IMR-90 (cell line): ENCODE results near the gene NCOA7. TPM values are rescaled to one million over a fixed set of nuclear protein-coding genes. Genes with fewer than 3 reads are reported as not detected.

ENCODE experiments used
- ATAC-seq: fragments of 200-7000 bp; cut with Tn5 transposase; 2 replicates; pipeline ENCODE4 v1.9.1; 2020; ENCODE audit warnings: low read depth, mild to moderate bottlenecking, moderate library complexity
- BruUV-seq: library from RNA; stranded (reverse); fragments of 400-500 nt; replicated peaks from 2 replicates; lab custom pipeline; 2021; lab: Mats Ljungman, UMichigan
- CTCF ChIA-PET: fragments of 300-600 bp; formaldehyde crosslinking; extraction: SDS; loops from one replicate; lab custom pipeline; 2021; ENCODE audit warnings: antibody characterized with exemption; lab: Yijun Ruan, JAX
- POLR2A ChIA-PET: fragments of 300-600 bp; sonication (Branson Sonifier 250); formaldehyde crosslinking; loops from one replicate; lab custom pipeline; 2022; ENCODE audit warnings: antibody characterized with exemption; ENCODE audit not compliant: unreplicated experiment; lab: Charles Lee
- DNase-seq: peaks from one replicate; pipeline ENCODE4 v3.0.0; 2013
- H2AFZ ChIP-seq: replicated peaks from 2 replicates; pipeline ENCODE3; 2013; ENCODE audit warnings: low read length, mild to moderate bottlenecking; ENCODE audit not compliant: poor library complexity
- H2AK5ac ChIP-seq: 2 replicates; pipeline ENCODE4 v1.6.1; 2013; ENCODE audit warnings: low read depth, low read length, inconsistent platforms
- H2AK9ac ChIP-seq: replicated peaks from 2 replicates; pipeline ENCODE3; 2013; ENCODE audit warnings: mild to moderate bottlenecking, low read depth, low read length, moderate library complexity; ENCODE audit not compliant: poor library complexity
- H2BK120ac ChIP-seq: 2 replicates; pipeline ENCODE4 v1.6.1; 2013; ENCODE audit warnings: low read depth, low read length, inconsistent platforms
- H2BK15ac ChIP-seq: 3 replicates; pipeline ENCODE4 v1.6.1; 2013; ENCODE audit warnings: low read depth, low read length, inconsistent platforms
- H2BK20ac ChIP-seq: 2 replicates; pipeline ENCODE4 v1.6.1; 2013; ENCODE audit warnings: low read depth, mild to moderate bottlenecking, inconsistent platforms, low read length, moderate library complexity
- H2BK5ac ChIP-seq: 2 replicates; pipeline ENCODE4 v1.6.1; 2013; ENCODE audit warnings: mild to moderate bottlenecking, low read depth, low read length, inconsistent platforms; ENCODE audit not compliant: poor library complexity, severe bottlenecking
- H3K14ac ChIP-seq: replicated peaks from 2 replicates; pipeline ENCODE4 v1.6.1; 2013; ENCODE audit warnings: low read depth, low read length, inconsistent platforms
- H3K18ac ChIP-seq: 2 replicates; pipeline ENCODE4 v1.6.1; 2013; ENCODE audit warnings: low read depth, low read length, control low read depth
- H3K23ac ChIP-seq: 2 replicates; pipeline ENCODE4 v1.6.1; 2013; ENCODE audit warnings: low read depth, low read length, inconsistent platforms
- H3K27ac ChIP-seq: 2 replicates; pipeline ENCODE4 v1.5.1; 2013; ENCODE audit warnings: mild to moderate bottlenecking, control low read depth, low read length; ENCODE audit not compliant: insufficient read depth
- H3K27me3 ChIP-seq: 2 replicates; pipeline ENCODE4 v1.6.1; 2013; ENCODE audit warnings: low read length; ENCODE audit not compliant: control insufficient read depth, insufficient read depth
- H3K36me3 ChIP-seq: 2 replicates; pipeline ENCODE4 v1.6.1; 2013; ENCODE audit warnings: low read length, mixed read lengths; ENCODE audit not compliant: control insufficient read depth, insufficient read depth
- H3K4ac ChIP-seq: 2 replicates; pipeline ENCODE4 v1.6.1; 2013; ENCODE audit warnings: low read depth, low read length, inconsistent platforms
- H3K4me1 ChIP-seq: 2 replicates; pipeline ENCODE4 v1.6.1; 2013; ENCODE audit warnings: low read length, mixed read lengths; ENCODE audit not compliant: control insufficient read depth, insufficient read depth
- H3K4me2 ChIP-seq: 2 replicates; pipeline ENCODE4 v1.6.1; 2013; ENCODE audit warnings: low read depth, mild to moderate bottlenecking, control low read depth, low read length, moderate library complexity
- H3K4me3 ChIP-seq: 2 replicates; pipeline ENCODE4 v1.5.1; 2013; ENCODE audit warnings: low read depth, mild to moderate bottlenecking, control low read depth, low read length, moderate library complexity; ENCODE audit not compliant: insufficient read depth
- H3K56ac ChIP-seq: 2 replicates; pipeline ENCODE4 v1.6.1; 2013; ENCODE audit warnings: low read length, inconsistent platforms; ENCODE audit not compliant: insufficient read depth; ENCODE audit errors: extremely low read depth
- H3K79me1 ChIP-seq, 2 experiments: 2 replicates each; pipeline ENCODE4 v1.6.1; 2013; ENCODE audit warnings: low read length in 2 of 2, inconsistent platforms in 1 of 2, low read depth in 1 of 2
- H3K9ac ChIP-seq: 2 replicates; pipeline ENCODE4 v1.6.1; 2013; ENCODE audit warnings: low read depth, low read length, control low read depth
- H3K9me1 ChIP-seq: 2 replicates; pipeline ENCODE4 v1.6.1; 2013; ENCODE audit warnings: low read length, inconsistent platforms; ENCODE audit not compliant: insufficient read depth
- H3K9me3 ChIP-seq: 2 replicates; pipeline ENCODE4 v1.6.1; 2013; ENCODE audit warnings: low read length; ENCODE audit not compliant: control insufficient read depth, insufficient read depth
- H4K20me1 ChIP-seq: 2 replicates; pipeline ENCODE4 v1.6.1; 2013; ENCODE audit warnings: low read length, inconsistent platforms; ENCODE audit not compliant: insufficient read depth
- H4K5ac ChIP-seq: 2 replicates; pipeline ENCODE4 v1.6.1; 2013; ENCODE audit warnings: mild to moderate bottlenecking, low read depth, low read length, control low read depth
- H4K8ac ChIP-seq, 2 experiments: 2 replicates each; pipeline ENCODE4 v1.6.1; 2013; ENCODE audit warnings: low read depth in 2 of 2, low read length in 2 of 2, control low read depth in 1 of 2, inconsistent platforms in 1 of 2
- H4K91ac ChIP-seq: 2 replicates; pipeline ENCODE4 v1.6.1; 2013; ENCODE audit warnings: low read depth, low read length, inconsistent platforms; ENCODE audit not compliant: insufficient read depth
- CEBPB ChIP-seq: IDR thresholded peaks from 2 replicates; pipeline ENCODE4 v1.6.1; 2012; ENCODE audit warnings: low read depth, low read length, improper control_type of control experiment
- FOS ChIP-seq: fragments of 150-350 bp; IDR thresholded peaks from 2 replicates; pipeline ENCODE4 v1.6.1; 2016; ENCODE audit warnings: low read depth, low read length
- WGBS, 2 experiments: methylation state at CpG; one replicate each; pipeline versions ENCODE4 v1.1.5 to v1.1.7; 2013; ENCODE audit warnings: missing lambda C conversion rate in 2 of 2; ENCODE audit not compliant: insufficient read length in 1 of 2; ENCODE audit errors: extremely low coverage in 2 of 2; 5-methylcytosine and 5-hydroxymethylcytosine counted together
- dilution Hi-C: fragments of 300-500 bp; cut with HindIII; formaldehyde crosslinking; loops from one replicate; pipeline ENCODE4 v1.14.3; 2018; ENCODE audit warnings: low sequenced_read_pairs; ENCODE audit not compliant: unreplicated experiment
- in situ Hi-C: fragments of 300-500 bp; cut with MboI; formaldehyde crosslinking; loops from 3 replicates; pipeline ENCODE4 v1.14.3; 2019; ENCODE audit warnings: low sequenced_read_pairs, inconsistent platforms, mixed read lengths
- intact Hi-C: fragments of 100-400 bp; cut with micrococcal nuclease; formaldehyde crosslinking; loops from 2 replicates; pipeline ENCODE4 v1.10.0; 2022
- polyA plus RNA-seq, 3 experiments: library from polyadenylated mRNA; depleted of rRNA; stranded (reverse); fragments of >200 nt; gene quantifications; 2 replicates each; pipeline ENCODE4 v1.2.3, GENCODE V29; 2012; ENCODE audit warnings: low replicate concordance in 1 of 3
- total RNA-seq: library from RNA; depleted of rRNA; stranded (reverse); fragments of >200 nt; gene quantifications from 2 replicates; pipeline ENCODE4 v1.2.3, GENCODE V29; 2012
- TF ChIP-seq, protein P1 (sequence below): fragments of 150-350 bp; IDR thresholded peaks from 2 replicates; pipeline ENCODE4 v1.6.1; 2016; ENCODE audit warnings: low read depth, mild to moderate bottlenecking, low read length, moderate library complexity, borderline replicate concordance

NCOA7 gene
- total and polyA plus RNA-seq, 2 of the 4 experiments (the other 2 are of a cell fraction) = 12.6 to 12.9 TPM

DNA sequence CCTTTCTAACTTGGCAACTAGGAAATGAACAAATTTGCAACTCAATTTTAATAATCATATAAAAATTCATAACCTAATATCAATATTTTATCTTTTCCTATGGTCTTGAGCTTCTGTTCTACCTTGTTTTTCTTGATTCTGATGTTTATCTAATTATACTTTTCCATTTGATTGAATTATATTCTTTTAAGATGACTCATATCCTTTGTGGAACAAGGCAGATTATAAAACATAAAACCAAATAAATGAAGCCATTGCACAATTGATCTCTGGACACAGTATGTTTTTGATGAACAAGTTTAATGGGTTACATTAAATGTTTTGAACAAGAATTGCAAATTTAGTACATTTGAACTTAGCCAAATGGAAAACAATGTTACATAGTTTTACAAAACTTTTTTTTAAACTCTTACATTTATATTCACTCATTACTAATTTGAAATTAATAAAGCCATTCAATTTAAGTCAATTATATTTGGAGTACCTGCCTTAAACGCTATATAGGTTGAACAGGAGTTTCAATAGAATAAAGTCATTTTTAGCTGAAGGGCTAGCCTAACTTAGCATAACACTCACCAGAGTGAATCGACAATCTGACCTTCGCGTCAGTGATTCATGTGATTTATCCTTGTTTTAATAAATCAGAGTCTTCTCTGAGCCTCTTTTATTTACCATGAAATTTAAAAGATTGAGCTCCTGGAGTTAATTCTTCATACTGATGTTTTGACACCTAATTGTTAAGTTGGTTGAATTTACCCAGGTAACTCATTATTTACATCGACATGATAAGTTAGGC lies 3.8 kb downstream of the NCOA7 start:
- no peak overlapping the region for H2AK9ac ChIP-seq
- in situ Hi-C loops = no loop called here
- H3K9me3 ChIP-seq = no peaks in the 10 kb centered on the region
- no peak for ATAC-seq
- H3K4ac ChIP-seq = no peak overlapping the region
- no peak overlapping the region for H3K9ac ChIP-seq
- H3K27me3 ChIP-seq = no peaks in the 10 kb centered on the region
- H2AK5ac ChIP-seq = no peak overlapping the region
- peaks cover 6% of the 10 kb centered on the region; the same call in 1 of the 2 replicates for H3K9me1 ChIP-seq
- CTCF ChIA-PET = interaction anchor here (1.0 to 1.7 kb wide), 3 partner anchors 13 to 485 kb away, joined by 3 to 4 read pairs (median 4); no protein-coding TSS in a partner anchor
- peak; percentile 93 for TF ChIP-seq CEBPB
- peak; percentile 35; the same call in 1 of the 2 replicates for TF ChIP-seq FOS
- TF ChIP-seq, protein P1, sequence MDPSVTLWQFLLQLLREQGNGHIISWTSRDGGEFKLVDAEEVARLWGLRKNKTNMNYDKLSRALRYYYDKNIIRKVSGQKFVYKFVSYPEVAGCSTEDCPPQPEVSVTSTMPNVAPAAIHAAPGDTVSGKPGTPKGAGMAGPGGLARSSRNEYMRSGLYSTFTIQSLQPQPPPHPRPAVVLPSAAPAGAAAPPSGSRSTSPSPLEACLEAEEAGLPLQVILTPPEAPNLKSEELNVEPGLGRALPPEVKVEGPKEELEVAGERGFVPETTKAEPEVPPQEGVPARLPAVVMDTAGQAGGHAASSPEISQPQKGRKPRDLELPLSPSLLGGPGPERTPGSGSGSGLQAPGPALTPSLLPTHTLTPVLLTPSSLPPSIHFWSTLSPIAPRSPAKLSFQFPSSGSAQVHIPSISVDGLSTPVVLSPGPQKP = no peak
- no peak overlapping the region for H3K27ac ChIP-seq
- POLR2A ChIA-PET = no interaction called here
- peak; percentile 55 for DNase-seq
- no peak overlapping the region for H4K91ac ChIP-seq
- H2BK20ac ChIP-seq = no peak overlapping the region; the same call in 1 of the 2 replicates
- H4K20me1 ChIP-seq = no peaks in the 10 kb centered on the region
- no peak overlapping the region for H3K4me3 ChIP-seq
- BruUV-seq = no TSS peak
- H2BK15ac ChIP-seq = no peak overlapping the region
- intact Hi-C loops = loop anchor here (5.0 kb wide), 1 partner anchor 63 kb away; no protein-coding TSS in a partner anchor
- peaks cover 12 to 36% of the 10 kb centered on the region in 2 experiments for H3K79me1 ChIP-seq
- H4K8ac ChIP-seq = no peak overlapping the region
- H4K5ac ChIP-seq = no peak overlapping the region
- H3K23ac ChIP-seq = no peak overlapping the region
- H3K56ac ChIP-seq = no peak overlapping the region
- dilution Hi-C loops = no loop called here
- H3K4me2 ChIP-seq = peak overlapping the region; percentile 6; the same call in 1 of the 2 replicates
- no peak overlapping the region for H3K18ac ChIP-seq
- no peaks in the 10 kb centered on the region for H3K36me3 ChIP-seq
- H3K14ac ChIP-seq = no peak overlapping the region
- H2BK5ac ChIP-seq = peak overlapping the region; percentile 19
- H3K4me1 ChIP-seq = peaks cover 10% of the 10 kb centered on the region
- no peak overlapping the region for H2BK120ac ChIP-seq
- WGBS, 2 experiments = no CpG with 5 or more reads among the region's 5 CpGs
- H2AFZ ChIP-seq = no peak overlapping the region
